ENCODE measurements around the gene SPIRE1.
A peak's percentile ranks its signal among the peaks of the same experiment; 100 is the strongest.

The SPIRE1 gene

GRCh38 chr18:12694032-12694431 is 36.1 kb upstream of the SPIRE1 start:
- no peak for DNase-seq (ENCODE audit: low read depth)
- no peak overlapping the region for H3K4me3 ChIP-seq (ENCODE audit: low read length)
- TF ChIP-seq, protein P1, sequence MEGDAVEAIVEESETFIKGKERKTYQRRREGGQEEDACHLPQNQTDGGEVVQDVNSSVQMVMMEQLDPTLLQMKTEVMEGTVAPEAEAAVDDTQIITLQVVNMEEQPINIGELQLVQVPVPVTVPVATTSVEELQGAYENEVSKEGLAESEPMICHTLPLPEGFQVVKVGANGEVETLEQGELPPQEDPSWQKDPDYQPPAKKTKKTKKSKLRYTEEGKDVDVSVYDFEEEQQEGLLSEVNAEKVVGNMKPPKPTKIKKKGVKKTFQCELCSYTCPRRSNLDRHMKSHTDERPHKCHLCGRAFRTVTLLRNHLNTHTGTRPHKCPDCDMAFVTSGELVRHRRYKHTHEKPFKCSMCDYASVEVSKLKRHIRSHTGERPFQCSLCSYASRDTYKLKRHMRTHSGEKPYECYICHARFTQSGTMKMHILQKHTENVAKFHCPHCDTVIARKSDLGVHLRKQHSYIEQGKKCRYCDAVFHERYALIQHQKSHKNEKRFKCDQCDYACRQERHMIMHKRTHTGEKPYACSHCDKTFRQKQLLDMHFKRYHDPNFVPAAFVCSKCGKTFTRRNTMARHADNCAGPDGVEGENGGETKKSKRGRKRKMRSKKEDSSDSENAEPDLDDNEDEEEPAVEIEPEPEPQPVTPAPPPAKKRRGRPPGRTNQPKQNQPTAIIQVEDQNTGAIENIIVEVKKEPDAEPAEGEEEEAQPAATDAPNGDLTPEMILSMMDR (conservative IDR thresholded peaks at IDR 0.05; ENCODE audit: low read length) = no peak

DNA sequence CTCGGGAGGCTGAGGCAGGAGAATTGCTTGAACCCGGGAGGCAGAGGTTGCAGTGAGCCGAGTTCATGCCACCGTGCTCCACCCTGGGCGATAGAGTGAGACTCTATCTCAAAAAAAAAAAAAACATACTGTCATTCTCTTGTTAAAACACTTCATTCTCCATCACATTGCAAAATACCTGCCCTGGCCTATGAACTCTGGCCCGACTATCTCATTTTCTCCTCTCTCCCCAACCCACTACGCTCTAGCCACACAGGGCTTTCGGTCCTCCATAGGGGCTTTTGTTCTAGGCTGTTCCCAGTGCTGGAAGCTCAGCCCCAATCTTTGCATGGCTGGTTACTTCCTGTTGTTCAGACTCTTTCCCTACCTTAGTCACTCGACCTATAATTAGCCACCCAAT is 34.3 kb upstream of the SPIRE1 start:
- H3K4me3 ChIP-seq (ENCODE audit: low read length) = no peak overlapping the region
- TF ChIP-seq, protein P1 (conservative IDR thresholded peaks at IDR 0.05; ENCODE audit: low read length) = no peak
- DNase-seq (ENCODE audit: low read depth) = no peak

- no peak overlapping the region for H3K4me3 ChIP-seq (ENCODE audit: low read length)
- TF ChIP-seq, protein P1 (conservative IDR thresholded peaks at IDR 0.05; ENCODE audit: low read length) = no peak
- no peak for DNase-seq (ENCODE audit: low read depth)
These were observed 31.4 kb upstream of the SPIRE1 start for GRCh38 chr18:12689256-12689850.

DNA sequence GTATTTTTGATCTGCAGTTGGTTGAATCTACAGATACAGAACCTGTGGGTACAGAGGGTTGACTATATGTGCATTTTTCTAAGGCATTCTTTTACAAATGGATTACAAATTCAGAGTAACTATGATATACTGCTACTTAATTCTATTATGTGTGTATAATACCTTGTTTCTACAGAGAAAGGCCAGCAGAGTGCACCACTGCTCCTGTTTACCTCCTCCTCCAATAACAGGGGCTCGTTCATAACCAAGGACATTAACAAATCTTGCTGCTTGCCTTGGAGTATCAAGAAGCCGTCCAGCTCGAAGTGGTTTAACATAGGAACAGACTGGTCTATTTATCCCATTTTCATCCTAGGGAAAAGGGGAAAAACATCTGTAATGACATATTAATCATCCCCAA is 28.2 kb upstream of the SPIRE1 start:
- peak; percentile 12 for DNase-seq (ENCODE audit: low read depth)
- TF ChIP-seq, protein P1 (conservative IDR thresholded peaks at IDR 0.05; ENCODE audit: low read length) = no peak
- no peak overlapping the region for H3K4me3 ChIP-seq (ENCODE audit: low read length)

- TF ChIP-seq, protein P1 (conservative IDR thresholded peaks at IDR 0.05; ENCODE audit: low read length) = no peak
- peak overlapping the region; percentile 41 for H3K4me3 ChIP-seq (ENCODE audit: low read length)
- peak; percentile 76 for DNase-seq (ENCODE audit: low read depth)
These were observed 21.4 kb upstream of the SPIRE1 start for GRCh38 chr18:12679183-12679786.

GRCh38 chr18:12668041-12668440 is 10.1 kb upstream of the SPIRE1 start:
- H3K4me3 ChIP-seq (ENCODE audit: low read length) = no peak overlapping the region
- no peak for DNase-seq (ENCODE audit: low read depth)
- TF ChIP-seq, protein P1 (conservative IDR thresholded peaks at IDR 0.05; ENCODE audit: low read length) = no peak

DNA sequence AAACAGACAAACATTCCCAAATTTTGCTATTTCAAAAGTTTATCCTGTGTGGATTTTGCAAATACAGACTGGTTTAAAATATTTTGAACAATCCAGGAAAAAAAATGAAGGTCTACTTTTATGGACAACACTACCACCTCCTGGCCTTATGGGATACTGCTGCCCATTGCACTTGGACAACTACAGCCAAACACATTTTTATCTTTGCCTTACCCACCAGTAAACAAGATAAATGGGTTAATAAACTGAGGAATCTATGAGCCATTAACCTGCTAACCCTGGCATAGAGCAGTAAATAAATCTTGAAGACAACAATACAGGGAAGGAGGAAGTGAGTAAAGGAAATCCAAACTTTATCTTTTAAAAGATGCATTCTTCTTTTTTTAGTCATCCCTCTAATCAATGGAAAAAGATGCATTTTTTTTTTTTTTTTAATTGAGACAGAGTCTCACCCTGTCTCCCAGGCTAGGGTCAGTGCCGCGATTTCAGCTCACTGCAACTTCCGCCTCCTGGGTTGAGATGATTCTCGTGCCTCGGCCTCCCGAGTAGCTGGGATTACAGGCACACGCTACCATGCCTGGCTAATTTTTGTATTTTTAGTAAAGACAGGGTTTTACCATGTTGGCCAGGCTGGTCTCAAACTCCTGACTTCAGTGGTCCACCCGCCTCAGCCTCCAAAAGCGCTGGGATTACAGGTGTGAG is 2.1 kb upstream of the SPIRE1 start:
- H3K4me3 ChIP-seq (ENCODE audit: low read length) = no peak overlapping the region
- TF ChIP-seq, protein P1 (conservative IDR thresholded peaks at IDR 0.05; ENCODE audit: low read length) = peak; percentile 98
- DNase-seq (ENCODE audit: low read depth) = peak; percentile 63

All from AG10803 (cell line).